Neural cell (in vitro differentiated cells): Measurements from ENCODE around the gene ZNF880. TPM values are rescaled to one million over a fixed set of nuclear protein-coding genes. Genes with fewer than 3 reads are reported as not detected.

ENCODE experiments used
- H2AFZ ChIP-seq: fragments of 200-600, 300-800 bp; sonication (generic), shearing (Covaris generic); 2 replicates; pipeline ENCODE4 v1.6.0; 2014; ENCODE audit warnings: low read depth, mild to moderate bottlenecking, antibody characterized with exemption, low read length, moderate library complexity
- H3F3A ChIP-seq: fragments of 200-600 bp; shearing (Covaris generic); 2 replicates; pipeline ENCODE4 v1.6.1; 2016; ENCODE audit warnings: mild to moderate bottlenecking, moderate library complexity, mixed read lengths, antibody characterized with exemption, low read length; ENCODE audit not compliant: insufficient read depth, poor library complexity, severe bottlenecking
- H3K27ac ChIP-seq: fragments of 200-600, 300-800 bp; sonication (generic), shearing (Covaris generic); 2 replicates; pipeline ENCODE4 v1.5.1; 2014; ENCODE audit warnings: mild to moderate bottlenecking, low read length, moderate library complexity
- H3K27me3 ChIP-seq: fragments of 300-800, 200-600 bp; sonication (generic), shearing (Covaris generic); 2 replicates; pipeline ENCODE4 v1.6.0; 2014; ENCODE audit warnings: mild to moderate bottlenecking, low read depth, low read length, moderate library complexity; ENCODE audit not compliant: insufficient read depth
- H3K36me3 ChIP-seq: fragments of 300-800, 200-600 bp; sonication (generic), shearing (Covaris generic); 2 replicates; pipeline ENCODE4 v1.5.1; 2014; ENCODE audit warnings: mild to moderate bottlenecking, antibody characterized with exemption, low read length, moderate library complexity; ENCODE audit not compliant: insufficient read depth
- H3K4me2 ChIP-seq: fragments of 300-800, 200-600 bp; sonication (generic), shearing (Covaris generic); 2 replicates; pipeline ENCODE4 v1.6.0; 2014; ENCODE audit warnings: mild to moderate bottlenecking, low read length
- H3K4me3 ChIP-seq: fragments of 300-800, 200-600 bp; sonication (generic), shearing (Covaris generic); 2 replicates; pipeline ENCODE4 v1.5.1; 2014; ENCODE audit warnings: mild to moderate bottlenecking, low read length, moderate library complexity
- H3K79me2 ChIP-seq: fragments of 200-600 bp; shearing (Covaris generic); replicated peaks from 2 replicates; pipeline ENCODE4 v1.6.0; 2014; ENCODE audit warnings: mild to moderate bottlenecking, low read length, moderate library complexity; ENCODE audit not compliant: insufficient read depth
- H3K9ac ChIP-seq: fragments of 300-800, 200-600 bp; sonication (generic), shearing (Covaris generic); 2 replicates; pipeline ENCODE4 v1.6.1; 2016; ENCODE audit warnings: mild to moderate bottlenecking, low read length, mixed read lengths
- H3K9me2 ChIP-seq: fragments of 200-600 bp; shearing (Covaris generic); 2 replicates; pipeline ENCODE4 v1.6.1; 2016; ENCODE audit warnings: mild to moderate bottlenecking, low read length, mixed read lengths; ENCODE audit not compliant: insufficient read depth
- H3K9me3 ChIP-seq: fragments of 200-600, 300-800 bp; sonication (generic), shearing (Covaris generic); 2 replicates; pipeline ENCODE4 v1.6.1; 2016; ENCODE audit warnings: mild to moderate bottlenecking, mixed run types, low read length, moderate library complexity, mixed read lengths
- H4K20me1 ChIP-seq: fragments of 200-600 bp; shearing (Covaris generic); 2 replicates; pipeline ENCODE4 v1.6.1; 2016; ENCODE audit warnings: mild to moderate bottlenecking, mixed run types; ENCODE audit not compliant: insufficient read depth
- EP300 ChIP-seq: fragments of 450-650 bp; conservative IDR thresholded peaks from 2 replicates; pipeline ENCODE4 v1.6.1; 2014; ENCODE audit warnings: antibody characterized with exemption, mild to moderate bottlenecking, moderate library complexity; ENCODE audit not compliant: poor library complexity, severe bottlenecking
- EZH2 ChIP-seq: fragments of 200-600, 300-800 bp; shearing (Covaris generic), sonication (generic); IDR thresholded peaks from 2 replicates; pipeline ENCODE4 v1.6.1; 2014; ENCODE audit warnings: antibody characterized with exemption, low read length, borderline replicate concordance, mild to moderate bottlenecking; ENCODE audit not compliant: insufficient read depth, poor library complexity, severe bottlenecking
- MXI1 ChIP-seq: fragments of 450-650 bp; conservative IDR thresholded peaks from 2 replicates; pipeline ENCODE4 v1.6.1; 2014; ENCODE audit warnings: antibody characterized with exemption, mild to moderate bottlenecking; ENCODE audit not compliant: poor library complexity, severe bottlenecking
- POLR2AphosphoS5 ChIP-seq: IDR thresholded peaks from 2 replicates; pipeline ENCODE4 v1.6.1; 2012
- RAD21 ChIP-seq: fragments of 450-650 bp; conservative IDR thresholded peaks from 2 replicates; pipeline ENCODE4 v1.6.1; 2014; ENCODE audit warnings: antibody characterized with exemption, mild to moderate bottlenecking, moderate library complexity
- REST ChIP-seq: IDR thresholded peaks from 2 replicates; pipeline ENCODE4 v1.6.1; 2012; ENCODE audit warnings: borderline replicate concordance
- SMC3 ChIP-seq: fragments of 450-650 bp; conservative IDR thresholded peaks from 2 replicates; pipeline ENCODE4 v1.6.1; 2014; ENCODE audit warnings: antibody characterized with exemption, mild to moderate bottlenecking, moderate library complexity; ENCODE audit not compliant: poor library complexity
- TAF1 ChIP-seq: IDR thresholded peaks from 2 replicates; pipeline ENCODE4 v1.6.1; 2012; ENCODE audit warnings: low read depth
- polyA plus RNA-seq: library from polyadenylated mRNA; depleted of rRNA; stranded (reverse); fragments of >200 nt; gene quantifications from 2 replicates; pipeline ENCODE4 v1.2.3, GENCODE V29; 2014
- TF ChIP-seq, protein P1 (sequence below): fragments of 450-650 bp; IDR thresholded peaks from 2 replicates; pipeline ENCODE4 v1.5.1; 2014; ENCODE audit warnings: antibody characterized with exemption, mild to moderate bottlenecking, moderate library complexity; ENCODE audit not compliant: poor library complexity, severe bottlenecking

ZNF880 gene
- polyA plus RNA-seq, 1 donor from 2014 or later, result 37.8 TPM

DNA sequence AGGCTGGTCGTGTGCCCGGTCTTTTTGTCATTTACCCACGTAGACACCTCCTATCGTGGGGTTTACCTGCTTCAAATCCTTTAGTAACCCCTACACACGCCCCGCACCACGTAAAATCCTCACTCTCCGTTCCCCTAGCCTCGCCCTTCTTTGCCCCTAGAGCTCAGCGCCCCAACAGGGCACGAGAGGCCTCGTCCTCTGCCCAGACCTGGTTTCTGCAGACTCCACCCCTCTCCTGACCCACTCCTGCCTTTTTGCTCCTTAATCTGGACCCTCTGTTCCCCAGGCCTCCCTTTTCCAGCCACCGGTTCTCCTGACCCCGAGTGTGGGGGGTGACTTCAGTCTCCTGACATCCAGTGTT is 28.3 kb downstream of the ZNF880 start:
- Histone ChIP-seq H3K79me2 (no peaks in the 10 kb centered on the region), H3K9ac (no peak overlapping the region), H3K4me3 (peak overlapping the region; percentile 46), H3K27me3 (no peaks in the 10 kb centered on the region), H3K9me2 (no peaks in the 10 kb centered on the region), H3F3A (no peaks in the 10 kb centered on the region), H3K27ac (no peak overlapping the region), H3K4me2 (no peak overlapping the region), H3K36me3 (peaks cover 6% of the 10 kb centered on the region), H2AFZ (no peak overlapping the region), H3K9me3 (no peaks in the 10 kb centered on the region), H4K20me1 (no peaks in the 10 kb centered on the region)
- TF ChIP-seq SMC3 (no peak), MXI1 (no peak), POLR2AphosphoS5 (no peak), REST (no peak), RAD21 (no peak), TAF1 (no peak), EZH2 (no peak), EP300 (no peak)
- TF ChIP-seq, protein P1, sequence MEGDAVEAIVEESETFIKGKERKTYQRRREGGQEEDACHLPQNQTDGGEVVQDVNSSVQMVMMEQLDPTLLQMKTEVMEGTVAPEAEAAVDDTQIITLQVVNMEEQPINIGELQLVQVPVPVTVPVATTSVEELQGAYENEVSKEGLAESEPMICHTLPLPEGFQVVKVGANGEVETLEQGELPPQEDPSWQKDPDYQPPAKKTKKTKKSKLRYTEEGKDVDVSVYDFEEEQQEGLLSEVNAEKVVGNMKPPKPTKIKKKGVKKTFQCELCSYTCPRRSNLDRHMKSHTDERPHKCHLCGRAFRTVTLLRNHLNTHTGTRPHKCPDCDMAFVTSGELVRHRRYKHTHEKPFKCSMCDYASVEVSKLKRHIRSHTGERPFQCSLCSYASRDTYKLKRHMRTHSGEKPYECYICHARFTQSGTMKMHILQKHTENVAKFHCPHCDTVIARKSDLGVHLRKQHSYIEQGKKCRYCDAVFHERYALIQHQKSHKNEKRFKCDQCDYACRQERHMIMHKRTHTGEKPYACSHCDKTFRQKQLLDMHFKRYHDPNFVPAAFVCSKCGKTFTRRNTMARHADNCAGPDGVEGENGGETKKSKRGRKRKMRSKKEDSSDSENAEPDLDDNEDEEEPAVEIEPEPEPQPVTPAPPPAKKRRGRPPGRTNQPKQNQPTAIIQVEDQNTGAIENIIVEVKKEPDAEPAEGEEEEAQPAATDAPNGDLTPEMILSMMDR, result no peak

DNA sequence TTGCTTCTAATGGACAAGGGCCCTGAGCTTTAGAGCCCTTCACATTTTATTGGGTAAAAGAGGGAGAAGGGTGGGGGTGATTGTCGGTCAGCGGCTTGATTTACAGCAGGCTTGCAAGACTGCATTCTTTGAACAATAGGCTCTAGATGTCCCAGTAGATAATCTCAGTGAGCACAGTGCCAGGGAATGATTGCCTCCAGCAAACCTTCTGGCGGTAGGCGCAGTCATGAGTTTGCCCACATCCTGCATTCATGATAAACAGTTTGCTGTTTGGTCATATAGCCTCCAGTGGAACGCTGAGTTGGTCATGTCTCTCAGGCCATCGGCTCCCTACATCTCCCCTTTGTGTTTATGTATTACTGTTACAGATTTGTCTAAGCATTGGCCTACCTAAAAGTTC is 40.6 kb downstream of the ZNF880 start:
- Histone ChIP-seq H3K9me3 (peaks cover 8% of the 10 kb centered on the region), H3K9me2 (no peaks in the 10 kb centered on the region), H3K79me2 (no peaks in the 10 kb centered on the region), H4K20me1 (no peaks in the 10 kb centered on the region), H3K27ac (no peak overlapping the region), H3F3A (no peaks in the 10 kb centered on the region), H3K36me3 (no peaks in the 10 kb centered on the region), H2AFZ (no peak overlapping the region), H3K27me3 (no peaks in the 10 kb centered on the region), H3K9ac (no peak overlapping the region), H3K4me3 (no peak overlapping the region), H3K4me2 (no peak overlapping the region)
- TF ChIP-seq RAD21 (no peak), MXI1 (no peak), EZH2 (no peak), REST (no peak), SMC3 (no peak), EP300 (no peak), POLR2AphosphoS5 (no peak), TAF1 (no peak)
- TF ChIP-seq, protein P1, result no peak
